Effector memory CD4-positive, alpha-beta T cell (primary cell): Measurements from ENCODE around the gene MAST1.
"Not testable (repeated sequence)": the region's sequence is repeated elsewhere in the genome, so short reads cannot be mapped to it uniquely, and the experiment has no call there.

Experiments used
- DNase-seq, 3 donors: peaks; one replicate each; pipeline ENCODE4 v3.0.0-alpha.2; 2020
- H3K27ac ChIP-seq: 2 replicates; pipeline ENCODE4 v1.7.0; 2013; ENCODE audit warnings: mild to moderate bottlenecking, low read length, moderate library complexity; ENCODE audit not compliant: insufficient read depth, poor library complexity, severe bottlenecking
- H3K27me3 ChIP-seq: replicated peaks from 2 replicates; pipeline ENCODE4 v1.7.0; 2013; ENCODE audit warnings: mild to moderate bottlenecking, low read length; ENCODE audit not compliant: insufficient read depth, control insufficient read depth, poor library complexity, severe bottlenecking
- H3K36me3 ChIP-seq: 2 replicates; pipeline ENCODE4 v1.7.0; 2013; ENCODE audit warnings: mild to moderate bottlenecking, low read length, moderate library complexity; ENCODE audit not compliant: control insufficient read depth, insufficient read depth
- H3K4me1 ChIP-seq: 2 replicates; pipeline ENCODE4 v1.7.0; 2013; ENCODE audit warnings: low read length, mild to moderate bottlenecking; ENCODE audit not compliant: control insufficient read depth, insufficient read depth, poor library complexity, severe bottlenecking
- H3K4me3 ChIP-seq: 2 replicates; pipeline ENCODE4 v1.7.0; 2013; ENCODE audit warnings: low read length, low read depth, mild to moderate bottlenecking; ENCODE audit not compliant: insufficient read depth, poor library complexity, severe bottlenecking
- H3K9me3 ChIP-seq: 2 replicates; pipeline ENCODE4 v1.7.0; 2013; ENCODE audit warnings: mild to moderate bottlenecking, low read length, moderate library complexity; ENCODE audit not compliant: control insufficient read depth

The MAST1 gene

GRCh38 chr19:12899891-12900518 lies 61.7 kb downstream of the MAST1 start:
- Histone ChIP-seq H3K27me3 (no peaks in the 10 kb centered on the region), H3K27ac (no peak overlapping the region), H3K4me3 (no peak overlapping the region), H3K4me1 (no peaks in the 10 kb centered on the region), H3K9me3 (no peaks in the 10 kb centered on the region), H3K36me3 (peaks cover 35% of the 10 kb centered on the region)
- DNase-seq, result no peak

- no peak overlapping the region for H3K4me3 ChIP-seq
- H3K9me3 ChIP-seq, result no peaks in the 10 kb centered on the region
- no peaks in the 10 kb centered on the region for H3K27me3 ChIP-seq
- H3K4me1 ChIP-seq, result no peaks in the 10 kb centered on the region
- no peaks in the 10 kb centered on the region for H3K36me3 ChIP-seq
- H3K27ac ChIP-seq, result no peak overlapping the region
- no peak for DNase-seq
These were observed 68.9 kb downstream of the MAST1 start for GRCh38 chr19:12907166-12907565.

GRCh38 chr19:12912571-12912970 lies 74.3 kb downstream of the MAST1 start:
- Histone ChIP-seq H3K4me1 (peaks cover 14% of the 10 kb centered on the region), H3K4me3 (no peak overlapping the region)
- DNase-seq, result no peak

GRCh38 chr19:12913011-12913561 lies 74.8 kb downstream of the MAST1 start:
- no peaks in the 10 kb centered on the region for H3K9me3 ChIP-seq
- no peaks in the 10 kb centered on the region for H3K27me3 ChIP-seq
- DNase-seq, result no peak
- H3K27ac ChIP-seq, result no peak overlapping the region
- peaks cover 14% of the 10 kb centered on the region for H3K4me1 ChIP-seq
- no peak overlapping the region for H3K4me3 ChIP-seq
- no peaks in the 10 kb centered on the region for H3K36me3 ChIP-seq

More at GRCh38 chr19:12912571-12912970, 74.3 kb downstream of the MAST1 start:
- no peaks in the 10 kb centered on the region for H3K27me3 ChIP-seq
- H3K36me3 ChIP-seq, result no peaks in the 10 kb centered on the region
- H3K27ac ChIP-seq, result no peak overlapping the region
- no peaks in the 10 kb centered on the region for H3K9me3 ChIP-seq

- Histone ChIP-seq H3K4me1 (peaks cover 18% of the 10 kb centered on the region), H3K9me3 (no peaks in the 10 kb centered on the region), H3K27me3 (no peaks in the 10 kb centered on the region), H3K36me3 (no peaks in the 10 kb centered on the region), H3K4me3 (peak overlapping the region; percentile 7), H3K27ac (peak overlapping the region; percentile 52)
- DNase-seq, result peak in 1 of 3 donors; percentile 29
These were observed 75.8 kb downstream of the MAST1 start for GRCh38 chr19:12913851-12914690.

- not testable (repeated sequence) for DNase-seq, H3K27me3 ChIP-seq, H3K4me3 ChIP-seq, H3K27ac ChIP-seq, H3K9me3 ChIP-seq, H3K36me3 ChIP-seq
- H3K4me1 ChIP-seq, result peaks cover 19% of the 10 kb centered on the region
These were observed 77.5 kb downstream of the MAST1 start for GRCh38 chr19:12915860-12916259.

GRCh38 chr19:12918253-12918652 lies 79.9 kb downstream of the MAST1 start:
- no peak overlapping the region for H3K4me3 ChIP-seq
- H3K4me1 ChIP-seq, result peaks cover 19% of the 10 kb centered on the region
- H3K27ac ChIP-seq, result no peak overlapping the region
- H3K9me3 ChIP-seq, result no peaks in the 10 kb centered on the region
- DNase-seq, result no peak
- H3K27me3 ChIP-seq, result no peaks in the 10 kb centered on the region
- H3K36me3 ChIP-seq, result peaks cover 11% of the 10 kb centered on the region

GRCh38 chr19:12921047-12921446 lies 82.7 kb downstream of the MAST1 start:
- peaks cover 33% of the 10 kb centered on the region for H3K36me3 ChIP-seq
- no peak for DNase-seq

GRCh38 chr19:12922959-12923358 lies 84.6 kb downstream of the MAST1 start:
- H3K4me1 ChIP-seq, result peaks cover 5% of the 10 kb centered on the region
- peaks cover 47% of the 10 kb centered on the region for H3K36me3 ChIP-seq
- H3K27me3 ChIP-seq, result no peaks in the 10 kb centered on the region
- no peak overlapping the region for H3K4me3 ChIP-seq
- H3K27ac ChIP-seq, result no peak overlapping the region
- DNase-seq, result no peak
- H3K9me3 ChIP-seq, result no peaks in the 10 kb centered on the region

More at GRCh38 chr19:12921047-12921446, 82.7 kb downstream of the MAST1 start:
- no peak overlapping the region for H3K4me3 ChIP-seq
- no peak overlapping the region for H3K27ac ChIP-seq
- H3K4me1 ChIP-seq, result peaks cover 5% of the 10 kb centered on the region
- H3K27me3 ChIP-seq, result no peaks in the 10 kb centered on the region
- H3K9me3 ChIP-seq, result no peaks in the 10 kb centered on the region
